ENCODE results near the gene MEF2C.

MEF2C gene

DNA sequence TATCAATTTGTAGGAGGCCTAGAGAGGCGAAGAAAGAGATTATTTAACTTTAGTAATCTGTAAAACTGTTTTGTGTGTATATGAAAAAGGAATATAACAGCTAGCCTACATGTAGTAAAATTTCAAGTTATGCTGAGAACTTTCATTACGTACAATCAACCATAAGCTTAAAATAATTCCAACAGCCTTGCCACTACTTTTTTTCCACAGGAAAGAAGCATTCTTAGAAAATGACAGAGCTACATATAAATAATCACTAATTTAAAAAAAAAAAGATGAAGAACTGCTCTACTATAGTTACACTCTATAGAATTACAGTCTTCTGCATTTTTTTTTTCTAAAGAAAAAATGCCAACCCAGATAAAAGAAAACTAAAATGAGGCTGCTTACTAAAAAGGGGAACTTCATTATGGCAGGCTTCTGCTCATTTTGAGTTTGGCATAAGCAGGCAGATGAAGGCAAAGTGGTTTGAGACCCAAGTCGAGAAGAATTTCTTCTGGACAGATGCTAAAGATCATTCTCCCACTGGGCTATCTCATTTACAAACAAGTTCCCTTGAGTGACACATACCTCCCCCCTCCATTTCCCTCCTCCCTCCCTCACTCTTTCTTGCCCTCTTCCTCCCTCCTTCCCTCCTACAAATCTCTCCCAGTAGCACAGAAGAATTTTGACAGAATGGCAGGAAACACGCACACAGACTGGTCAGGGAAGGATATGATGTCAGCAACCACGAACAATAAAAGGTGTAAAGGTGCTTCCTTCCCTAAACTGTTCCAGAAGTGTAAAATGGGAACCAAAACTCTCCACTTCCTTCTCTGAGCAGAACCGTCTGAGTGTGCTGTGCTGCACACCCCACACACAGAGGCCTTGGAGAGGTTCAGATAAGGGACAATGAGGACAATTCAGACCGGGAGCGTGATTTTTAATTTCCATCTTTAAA lies 56.1 kb downstream of the MEF2C start:
- no peak for DNase-seq (ENCODE audit: low read depth)

DNA sequence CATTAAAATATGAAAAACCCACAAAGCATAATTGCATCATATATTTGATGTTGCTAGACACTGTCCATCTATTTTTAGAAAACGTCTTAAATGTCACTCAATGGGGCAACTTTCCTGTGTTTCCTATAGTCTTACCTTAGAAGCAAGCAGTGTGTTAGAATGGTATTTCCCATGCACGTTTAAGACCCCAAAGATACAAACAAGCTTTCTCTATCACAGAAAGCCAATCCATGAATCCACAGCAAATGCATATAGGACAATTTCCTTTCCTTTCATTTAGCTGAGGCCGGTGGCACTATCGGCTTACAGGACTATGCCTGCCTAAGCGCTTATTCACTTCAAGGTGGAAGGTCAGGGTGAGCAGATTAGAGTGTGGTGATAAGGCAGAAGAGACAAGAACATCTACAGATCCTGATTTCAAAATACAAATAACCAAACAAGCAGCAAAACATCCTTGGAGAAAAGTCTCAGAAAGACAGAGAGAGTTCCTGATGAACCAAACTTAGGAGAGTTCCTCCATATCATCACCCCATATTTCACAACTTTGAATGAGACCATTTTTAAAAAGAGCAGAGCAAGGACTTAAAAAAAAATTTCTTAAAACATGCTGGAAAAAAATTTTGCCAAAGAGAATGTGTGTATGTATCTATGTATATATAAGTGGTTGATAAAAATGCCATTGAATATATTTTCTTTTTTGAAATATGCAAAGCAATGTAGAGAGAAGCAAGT lies 57.2 kb downstream of the MEF2C start:
- no peak for DNase-seq (ENCODE audit: low read depth)

DNA sequence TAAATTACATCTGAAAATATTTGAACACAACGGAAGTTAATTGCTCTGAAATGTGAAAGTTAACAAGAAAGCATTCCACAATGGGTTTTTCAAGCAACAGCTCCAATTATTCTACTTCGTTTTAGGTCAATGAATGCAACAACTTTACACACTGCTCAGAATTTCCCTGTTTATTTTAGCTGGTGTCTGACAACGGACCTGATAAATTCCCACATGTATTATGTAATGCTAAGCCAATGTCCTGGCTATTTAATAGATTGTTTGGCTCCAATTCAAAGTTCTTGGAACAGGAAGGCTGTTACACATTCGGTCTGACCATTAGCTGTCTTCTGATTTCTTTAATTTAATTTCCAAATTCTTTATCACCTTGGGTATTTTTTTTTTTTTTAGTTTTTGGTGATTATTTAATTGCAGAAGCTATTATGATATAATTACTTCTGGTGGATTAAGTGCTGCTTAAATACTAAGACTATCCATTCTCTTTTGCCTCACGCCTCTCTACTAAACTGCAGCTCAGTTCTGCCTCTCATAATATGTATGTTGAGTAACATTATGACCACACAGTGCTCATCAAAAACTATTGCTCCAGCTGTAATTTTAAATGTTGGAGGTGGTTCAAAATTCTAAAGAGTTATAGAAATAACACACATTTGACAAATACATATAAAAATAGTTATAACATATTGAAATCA lies 57.9 kb downstream of the MEF2C start:
- no peak for DNase-seq (ENCODE audit: low read depth)

DNA sequence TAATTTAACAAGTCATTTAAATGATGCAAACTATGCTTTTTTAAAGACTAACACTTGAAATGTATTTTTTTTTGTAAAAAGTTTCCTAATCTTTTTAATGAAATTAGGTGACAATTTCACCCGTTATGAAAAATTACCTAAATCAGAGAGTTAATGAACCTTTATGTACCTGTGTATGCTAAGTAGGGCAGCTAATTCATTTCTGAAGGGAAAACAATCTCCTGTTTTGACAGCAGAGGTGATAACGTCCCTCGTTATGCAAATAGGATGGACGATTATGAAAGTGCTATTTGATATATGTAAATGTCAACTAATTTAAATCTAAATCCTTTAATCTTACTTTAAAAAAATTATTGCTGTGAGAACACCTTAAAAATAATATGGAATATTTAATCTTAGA lies 58.8 kb downstream of the MEF2C start:
- no peak for DNase-seq (ENCODE audit: low read depth)

DNA sequence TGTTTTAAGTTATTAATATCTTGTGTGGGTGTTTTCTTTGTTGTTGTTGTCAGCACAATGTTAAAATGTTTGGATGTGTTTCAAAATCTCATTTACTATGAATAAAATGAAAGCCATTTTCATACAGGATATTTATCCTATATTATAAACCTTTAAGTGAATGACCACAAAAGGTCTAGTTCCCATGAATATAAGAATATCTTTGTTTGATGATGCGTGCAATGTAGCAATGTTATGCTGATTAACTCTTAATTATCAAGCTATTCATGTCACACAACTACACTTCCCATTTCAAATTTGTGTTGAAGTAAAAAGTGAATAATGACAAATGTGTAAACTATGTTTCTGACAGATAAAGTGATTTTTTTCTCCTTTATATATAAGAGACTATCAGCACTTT lies 59.8 kb downstream of the MEF2C start:
- DNase-seq (ENCODE audit: low read depth): no peak

DNA sequence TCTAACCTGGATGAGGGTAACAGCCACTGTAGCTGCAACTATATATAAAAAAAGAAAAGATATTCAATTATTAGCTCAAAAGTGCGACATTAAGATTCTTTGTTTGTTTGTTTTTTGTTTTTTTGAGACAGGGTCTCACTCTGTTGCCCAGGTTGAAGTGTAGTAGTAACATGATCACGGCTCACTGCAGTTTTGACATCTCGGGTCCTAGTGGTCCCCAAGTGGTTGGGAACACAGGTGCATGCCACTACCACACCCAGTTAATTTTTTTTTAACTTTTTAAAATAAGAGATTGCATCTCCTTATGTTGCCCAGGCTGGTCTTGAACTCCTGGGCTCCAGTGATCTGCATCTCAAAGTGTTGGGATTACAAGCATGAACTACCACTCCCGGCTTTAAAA lies 61.8 kb downstream of the MEF2C start:
- no peak for DNase-seq (ENCODE audit: low read depth)

DNA sequence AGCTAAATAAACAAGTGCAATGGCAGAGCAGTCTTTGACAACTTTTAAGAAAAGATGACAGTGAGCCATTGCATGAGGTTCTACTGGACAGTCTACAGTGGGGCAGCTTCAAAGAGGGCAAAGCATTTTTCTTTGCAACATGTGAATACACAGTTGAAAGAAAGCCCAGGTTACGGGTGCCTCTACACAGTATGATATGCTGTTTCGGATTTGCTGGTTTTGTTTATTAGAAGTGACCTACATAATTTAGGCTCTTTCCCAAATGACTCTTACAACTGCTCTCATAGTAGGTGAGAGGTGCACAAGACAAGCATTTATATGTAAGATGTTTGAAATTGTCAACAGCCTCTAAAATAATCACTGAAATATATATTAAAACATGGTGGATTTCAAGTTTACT lies 62.4 kb downstream of the MEF2C start:
- no peak for DNase-seq (ENCODE audit: low read depth)

DNA sequence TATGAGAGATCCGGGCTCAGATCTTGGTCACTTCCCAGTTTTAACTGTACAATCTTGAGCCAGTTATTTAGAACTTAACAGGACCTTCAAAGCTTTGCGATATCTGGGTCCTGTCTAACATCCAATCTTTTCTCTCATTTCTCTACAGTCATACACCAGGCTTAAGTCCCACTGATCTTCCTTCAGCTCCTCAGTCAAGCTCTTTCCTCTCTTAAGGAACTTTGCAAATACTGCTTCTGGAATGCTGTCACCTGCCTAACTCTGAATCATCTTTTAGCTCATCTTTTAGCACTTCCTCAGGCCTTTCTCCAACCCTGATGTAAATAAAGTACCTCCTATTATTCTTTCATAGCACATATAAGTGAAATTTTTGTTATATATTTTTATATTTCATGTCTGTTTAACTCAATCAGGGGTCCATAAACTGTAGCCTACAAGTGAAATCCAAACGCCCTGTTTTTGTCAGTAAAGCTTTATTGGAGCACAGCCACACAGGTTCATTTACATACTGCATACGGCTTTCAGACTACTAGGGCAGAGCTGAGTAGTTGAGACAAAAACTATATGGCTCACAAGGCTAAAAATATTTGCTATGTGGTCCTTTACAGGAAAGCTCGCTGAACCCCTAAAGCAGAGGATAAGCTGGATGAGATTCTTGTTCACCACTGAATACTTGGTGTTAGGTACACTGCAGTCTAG lies 63.5 kb downstream of the MEF2C start:
- no peak for DNase-seq (ENCODE audit: low read depth)

DNA sequence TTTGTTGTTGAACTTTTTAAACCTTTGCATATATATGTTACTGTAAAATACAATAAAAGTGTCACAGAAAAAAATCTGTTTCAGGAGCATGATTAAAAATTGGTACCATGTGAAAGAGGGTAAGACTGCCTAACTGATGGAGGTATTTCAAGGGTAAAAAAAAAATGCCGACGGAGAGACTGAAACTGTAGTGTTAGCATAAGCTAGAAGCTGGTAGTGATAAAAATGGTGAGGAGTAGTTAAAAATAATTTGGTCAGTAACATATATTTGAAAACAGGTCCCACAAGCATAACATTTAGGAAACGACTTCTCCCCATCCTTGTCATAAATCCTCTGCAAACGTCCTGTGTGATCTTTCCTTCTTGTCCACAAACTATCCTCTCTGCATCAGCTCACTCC lies 64.7 kb downstream of the MEF2C start:
- no peak for DNase-seq (ENCODE audit: low read depth)

DNA sequence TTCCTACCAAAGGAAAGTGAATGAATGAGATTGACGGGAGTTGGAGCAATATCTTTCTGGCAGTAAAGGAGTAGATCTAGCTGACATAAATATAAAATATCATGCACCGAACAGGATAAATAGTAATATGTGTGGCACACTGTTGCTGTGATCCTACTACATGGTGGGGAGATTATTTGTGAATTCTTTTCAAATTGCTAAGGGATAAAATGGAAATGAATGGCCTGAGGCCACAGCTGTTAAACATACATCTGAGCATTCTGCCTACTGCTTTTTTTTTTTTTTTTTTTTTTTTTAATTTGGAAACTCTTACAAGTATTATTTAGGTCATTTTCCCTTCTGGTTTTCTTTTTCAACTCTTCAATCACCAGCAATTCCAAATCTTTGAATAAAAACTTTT lies 66.8 kb downstream of the MEF2C start:
- no peak for DNase-seq (ENCODE audit: low read depth)

DNA sequence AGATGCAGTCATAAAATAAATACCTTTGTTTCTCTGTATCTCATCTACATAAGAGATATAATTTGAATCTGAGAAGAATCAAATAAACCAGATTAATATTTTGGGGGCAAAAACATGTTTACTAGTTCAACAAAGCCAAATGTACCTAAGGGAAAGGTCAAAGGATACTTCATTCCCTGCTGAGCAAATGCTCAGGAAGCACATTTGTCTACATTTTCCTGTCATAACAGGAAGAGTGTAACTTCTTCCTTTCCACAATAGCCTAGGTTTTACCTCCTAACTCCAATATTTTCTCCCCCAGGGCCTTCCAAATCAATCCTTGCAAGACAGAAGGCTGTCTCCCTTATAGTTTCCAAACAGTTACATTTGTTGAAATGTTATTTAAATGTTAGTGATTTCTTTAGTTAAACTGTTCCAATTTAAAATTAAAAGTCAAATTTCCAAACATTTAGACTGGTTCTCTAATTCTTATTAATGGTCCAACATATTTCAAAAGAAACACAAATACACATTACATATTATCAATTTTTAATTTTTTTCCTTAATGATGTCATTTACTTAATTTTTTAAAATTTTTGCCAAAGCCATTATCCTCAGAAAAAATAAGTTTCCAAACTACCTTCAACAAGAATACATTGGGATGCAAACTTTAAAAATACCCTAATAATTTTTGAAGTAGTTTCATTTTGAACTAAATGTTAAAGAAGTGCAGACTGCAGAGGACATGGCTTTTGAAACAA lies 67.8 kb downstream of the MEF2C start:
- no peak for DNase-seq (ENCODE audit: low read depth)

DNA sequence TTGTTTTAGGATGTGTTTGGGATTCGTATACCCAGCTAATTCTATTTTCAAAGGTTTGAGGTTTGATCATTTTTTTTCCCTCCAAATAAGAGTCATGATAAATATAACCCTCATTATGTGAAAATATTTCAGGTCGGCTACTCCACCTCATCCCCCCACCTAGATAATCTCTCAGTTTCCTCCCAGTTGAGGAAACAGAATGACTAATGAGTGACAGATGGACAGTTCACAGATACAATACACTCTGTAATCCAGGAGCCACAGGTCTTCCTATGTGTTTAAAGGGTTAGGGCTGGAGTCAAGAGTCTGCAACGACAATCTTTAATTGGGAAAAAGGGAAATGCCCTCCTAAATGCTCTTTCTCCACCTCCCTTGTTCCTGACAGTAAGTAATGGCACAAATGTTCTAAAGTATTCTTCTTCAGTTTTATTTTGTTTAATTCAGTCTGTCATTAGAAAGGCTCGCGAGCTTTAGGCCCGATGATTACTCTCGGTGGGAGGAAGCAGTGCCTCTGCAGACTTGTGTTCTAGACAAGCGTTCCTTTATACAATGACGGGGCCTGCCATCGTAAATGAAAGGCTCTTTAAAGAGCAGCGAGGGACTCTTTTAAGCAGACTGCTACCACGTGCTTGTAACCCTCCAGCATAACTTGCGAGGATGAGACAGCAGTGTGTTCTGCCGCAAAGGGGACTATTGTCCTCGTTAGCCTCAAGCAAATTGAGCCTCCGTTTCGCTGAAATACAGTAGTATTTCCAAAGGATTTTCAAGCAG lies 69.0 kb downstream of the MEF2C start:
- no peak for DNase-seq (ENCODE audit: low read depth)

DNA sequence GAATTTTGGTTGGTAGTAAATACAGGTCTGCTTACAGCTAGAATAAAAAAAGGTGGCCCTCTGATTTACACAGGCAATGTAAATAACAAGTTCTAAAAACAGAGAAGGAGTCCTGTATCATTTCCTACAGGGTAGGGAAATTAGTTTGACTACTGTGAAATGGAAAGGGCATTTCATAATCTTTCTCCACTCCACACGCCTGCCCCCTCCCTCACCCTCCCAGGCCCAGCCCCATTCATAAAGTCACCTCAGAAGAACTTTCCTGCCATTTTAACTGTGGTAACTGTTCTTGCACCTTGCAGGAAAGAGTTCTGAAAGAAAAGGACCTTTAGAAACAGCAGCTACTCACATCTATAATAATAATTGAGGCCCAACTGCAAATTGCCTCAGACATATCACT lies 69.7 kb downstream of the MEF2C start:
- DNase-seq (ENCODE audit: low read depth): no peak

DNA sequence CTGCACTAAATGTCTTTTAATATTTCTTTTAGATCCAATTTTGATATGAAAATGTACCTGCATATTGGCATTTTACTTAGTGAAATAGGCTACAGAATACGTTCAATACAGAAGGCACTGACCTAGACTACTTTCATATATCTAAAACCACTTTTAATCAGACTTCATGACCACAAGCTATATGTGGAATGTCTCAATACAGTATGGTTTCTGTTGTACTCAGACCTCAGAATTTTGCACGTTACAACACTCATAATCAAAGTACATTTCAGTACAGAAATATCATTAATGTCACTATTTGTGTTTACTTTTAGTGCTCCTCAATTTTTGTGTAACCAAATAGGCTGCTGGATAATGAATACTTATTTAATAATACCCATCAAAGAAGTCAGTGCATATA lies 74.8 kb downstream of the MEF2C start:
- no peak for DNase-seq (ENCODE audit: low read depth)

DNA sequence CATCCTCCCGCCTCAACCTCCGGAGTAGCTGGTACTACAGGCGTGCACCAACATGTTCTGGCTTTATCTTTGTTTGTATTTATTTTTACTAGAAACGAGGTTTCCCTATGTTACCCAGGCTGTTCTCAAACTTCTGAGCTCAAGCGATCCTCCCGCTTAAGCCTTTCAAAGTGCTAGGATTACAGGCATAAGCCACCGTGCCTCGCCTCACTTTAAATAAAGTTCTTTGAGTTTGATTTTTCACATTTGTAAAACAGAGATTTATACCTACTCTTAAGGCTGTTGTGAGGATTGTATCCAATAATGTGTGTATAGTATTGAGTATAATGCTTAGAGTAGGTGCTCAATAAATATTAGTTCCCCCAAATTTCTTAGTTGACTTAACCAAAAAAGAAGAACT lies 75.7 kb downstream of the MEF2C start:
- no peak for DNase-seq (ENCODE audit: low read depth)

DNA sequence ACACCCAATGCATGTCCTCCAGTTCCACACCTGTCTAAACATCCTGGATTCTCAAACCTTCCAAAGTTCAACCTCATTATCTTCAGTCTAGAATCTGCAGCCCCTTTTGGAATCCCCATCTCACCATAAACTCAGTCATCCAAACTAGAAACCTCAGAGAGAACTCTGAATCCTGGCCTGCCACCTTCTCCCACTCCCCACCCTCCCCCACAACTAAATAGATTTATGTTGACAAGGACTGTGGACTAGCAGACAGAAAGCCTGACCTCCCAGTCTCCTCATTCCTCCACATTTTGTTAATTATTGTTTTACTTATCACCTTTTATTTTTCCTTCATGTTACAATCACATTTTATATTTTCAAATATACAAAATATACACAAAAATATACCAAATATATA lies 76.6 kb downstream of the MEF2C start:
- no peak for DNase-seq (ENCODE audit: low read depth)

DNA sequence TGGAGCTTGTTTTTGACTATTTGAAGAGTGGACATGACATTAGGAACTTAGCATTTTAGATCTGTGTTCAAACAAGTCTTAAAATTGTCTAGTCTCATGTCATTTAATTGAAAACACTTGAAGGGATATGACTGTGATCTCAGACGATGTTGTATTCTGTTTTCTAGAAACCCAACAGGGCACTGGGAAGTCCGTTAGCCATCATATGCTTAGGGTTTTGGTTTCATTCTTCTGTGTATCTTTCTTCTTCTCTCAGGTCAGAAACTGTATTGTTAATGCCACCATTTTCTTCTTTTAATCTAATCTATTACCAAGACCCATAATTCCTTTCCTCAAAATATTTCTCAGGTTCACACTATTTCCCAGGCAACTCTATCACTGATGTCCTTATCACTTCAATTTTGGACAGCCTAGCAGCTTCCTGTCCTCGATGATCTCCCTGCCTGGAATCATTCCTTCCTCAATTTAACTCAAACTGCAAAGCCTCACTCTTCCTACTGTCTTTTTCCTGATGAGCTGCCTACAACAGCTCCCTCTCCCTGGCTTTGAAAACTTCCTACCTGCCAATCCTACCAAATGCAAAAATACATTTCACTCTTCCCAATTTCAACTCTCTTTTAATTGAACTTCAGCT lies 77.7 kb downstream of the MEF2C start:
- DNase-seq (ENCODE audit: low read depth): no peak

DNA sequence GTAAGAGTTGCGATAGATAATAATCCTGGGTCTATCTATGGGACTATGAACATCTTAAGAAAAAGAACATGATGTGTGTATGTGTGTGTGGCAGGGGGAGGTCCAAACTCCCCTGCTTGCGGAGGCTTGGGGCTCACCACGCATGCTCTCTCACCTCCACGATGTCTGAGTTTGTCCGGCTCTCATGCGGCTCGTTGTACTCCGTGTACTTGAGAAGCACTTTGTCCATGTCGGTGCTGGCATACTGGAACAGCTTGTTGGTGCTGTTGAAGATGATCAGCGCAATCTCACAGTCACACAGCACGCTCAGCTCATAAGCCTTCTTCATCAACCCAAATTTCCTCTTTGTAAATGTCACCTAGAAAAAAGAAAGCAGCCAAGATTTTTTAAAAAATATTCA lies 78.5 kb downstream of the MEF2C start:
- no peak for DNase-seq (ENCODE audit: low read depth)

DNA sequence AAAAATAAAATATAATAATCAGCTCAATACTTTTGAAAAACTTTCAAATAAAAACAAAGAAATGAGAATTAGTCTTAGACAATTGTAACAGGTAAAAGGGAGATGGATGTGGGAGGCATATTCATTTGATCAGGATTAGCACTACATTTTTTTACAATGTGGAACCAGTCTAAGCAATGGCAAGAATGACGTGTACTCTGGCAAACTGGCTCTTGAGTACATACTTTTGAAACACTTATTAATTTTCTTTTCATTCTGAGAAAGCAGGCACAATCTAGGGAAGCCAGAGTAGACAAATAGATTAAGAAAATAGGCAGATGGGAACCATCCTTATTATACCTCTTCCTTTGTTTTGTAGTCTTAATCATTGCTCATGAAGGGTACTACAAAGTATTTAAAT lies 79.7 kb downstream of the MEF2C start:
- no peak for DNase-seq (ENCODE audit: low read depth)

DNA sequence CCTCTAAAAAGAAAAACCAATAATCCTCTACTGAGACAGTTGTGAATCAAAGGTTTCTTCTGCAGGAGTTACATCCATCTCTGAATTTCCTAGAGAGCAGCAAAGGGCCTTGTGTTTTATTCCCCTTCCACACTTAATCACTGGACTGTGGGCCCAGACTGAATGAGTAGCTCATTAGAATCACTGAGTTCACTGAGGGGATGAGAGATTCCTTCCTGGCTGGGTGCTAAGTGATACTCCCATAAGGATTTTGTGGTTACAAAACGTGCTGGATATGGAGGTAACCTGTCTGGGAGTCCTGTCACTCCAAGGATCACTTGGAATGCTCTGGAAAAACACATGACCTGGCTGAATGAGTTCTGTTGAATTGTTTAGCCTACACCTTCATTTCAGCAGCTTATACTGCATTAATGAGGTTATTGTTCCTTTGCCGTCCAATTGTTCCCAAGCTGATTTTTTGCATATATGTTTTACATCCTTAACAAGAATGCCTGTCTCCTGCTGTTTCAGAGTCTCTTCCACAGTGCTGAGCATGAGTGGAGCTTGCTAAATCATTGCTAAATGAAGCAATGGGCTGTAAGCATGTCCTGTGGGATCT lies 82.9 kb downstream of the MEF2C start:
- no peak for DNase-seq (ENCODE audit: low read depth)
